Tibial artery (tissue), 4 donors: ENCODE data around the gene GLS.
A peak's percentile ranks its signal among the peaks of the same experiment; 100 is the strongest.

ENCODE experiments used
- DNase-seq, 2 donors: peaks; one replicate each; pipeline ENCODE4 v3.0.0-alpha.2; 2019
- H3K27ac ChIP-seq, 2 donors: fragments of 200-600 bp; sonication (generic) in 1 of 2; 1 replicate in 1 of 2; 2 replicates in 1 of 2; pipeline ENCODE4 v1.5.1; 2018 to 2019; ENCODE audit warnings: mild to moderate bottlenecking in 1 of 2
- H3K27me3 ChIP-seq, 2 donors: fragments of 200-600 bp; sonication (generic) in 1 of 2; one replicate each; pipeline versions ENCODE4 v1.5.1 to v1.6.0; 2016 to 2019
- H3K36me3 ChIP-seq, 3 donors: fragments of 200-600 bp; sonication (generic) in 2 of 3; one replicate each; pipeline ENCODE4 v1.5.1; 2016 to 2019; ENCODE audit warnings: mild to moderate bottlenecking in 2 of 3
- H3K4me1 ChIP-seq, 4 donors: fragments of 200-600 bp; sonication (generic) in 2 of 4; 1 replicate in 3 of 4; 2 replicates in 1 of 4; pipeline ENCODE4 v1.5.1; 2016 to 2019
- H3K4me3 ChIP-seq, 2 donors: fragments of 200-600 bp; sonication (generic) in 1 of 2; 1 replicate in 1 of 2; 2 replicates in 1 of 2; pipeline ENCODE4 v1.5.1; 2018 to 2019; ENCODE audit warnings: mild to moderate bottlenecking in 2 of 2
- H3K9me3 ChIP-seq, 3 donors: fragments of 200-600 bp; sonication (generic) in 1 of 3; one replicate each; pipeline ENCODE4 v1.5.1; 2016 to 2019
- CTCF ChIP-seq, 2 experiments: fragments of 200-600 bp in 1 of 2; fragments of 450-650 bp in 1 of 2; IDR thresholded peaks; one replicate each; pipeline ENCODE4 v1.5.1; 2017 to 2019; ENCODE audit warnings: antibody characterized with exemption in 2 of 2, mild to moderate bottlenecking in 1 of 2, moderate library complexity in 1 of 2
- intact Hi-C: fragments of 100-400 bp; cut with DNase I; formaldehyde crosslinking; loops from one replicate; pipeline ENCODE4 v1.15.0; 2023; ENCODE audit warnings: low total_unique reads

Gene GLS

GRCh38 chr2:190889175-190889943, 8.7 kb downstream of the GLS start:
- peaks cover 0 to 5% (median 0%) of the 10 kb centered on the region in 3 donors for H3K36me3 ChIP-seq
- intact Hi-C loops = loop anchor here (10.0 kb wide), 1 partner anchor 495 kb away; no protein-coding TSS in a partner anchor
- TF ChIP-seq CTCF (IDR thresholded peaks at IDR 0.05) = no peak
- no peak for DNase-seq
- H3K9me3 ChIP-seq = no peaks in the 10 kb centered on the region
- no peaks in the 10 kb centered on the region for H3K27me3 ChIP-seq
- peak overlapping the region; percentile 60 to 95 for H3K27ac ChIP-seq
- peaks cover 0 to 98% (median 35%) of the 10 kb centered on the region in 4 donors for H3K4me1 ChIP-seq
- H3K4me3 ChIP-seq = peak overlapping the region in 1 of 2 donors; percentile 8

GRCh38 chr2:190891372-190891771, 10.8 kb downstream of the GLS start:
- Histone ChIP-seq H3K4me3 (no peak overlapping the region), H3K9me3 (no peaks in the 10 kb centered on the region), H3K36me3 (peaks cover 0 to 14% (median 5%) of the 10 kb centered on the region in 3 donors), H3K4me1 (peaks cover 0 to 100% (median 33%) of the 10 kb centered on the region in 4 donors), H3K27ac (peak overlapping the region; percentile 53 to 95), H3K27me3 (no peaks in the 10 kb centered on the region)
- no peak for DNase-seq
- intact Hi-C loops = no loop called here
- no peak for TF ChIP-seq CTCF (IDR thresholded peaks at IDR 0.05)

- no peak for DNase-seq
- peaks cover 0 to 100% (median 32%) of the 10 kb centered on the region in 4 donors for H3K4me1 ChIP-seq
- intact Hi-C loops = no loop called here
- H3K36me3 ChIP-seq = peaks cover 0 to 18% (median 5%) of the 10 kb centered on the region in 3 donors
- no peaks in the 10 kb centered on the region for H3K27me3 ChIP-seq
- H3K4me3 ChIP-seq = no peak overlapping the region
- no peaks in the 10 kb centered on the region for H3K9me3 ChIP-seq
- TF ChIP-seq CTCF (IDR thresholded peaks at IDR 0.05) = no peak
- peak overlapping the region; percentile 53 to 95 for H3K27ac ChIP-seq
Measured at GRCh38 chr2:190891889-190892288, 11.3 kb downstream of the GLS start.

GRCh38 chr2:190893157-190893556, 12.5 kb downstream of the GLS start:
- intact Hi-C loops = no loop called here
- peaks cover 0 to 100% (median 28%) of the 10 kb centered on the region in 4 donors for H3K4me1 ChIP-seq
- TF ChIP-seq CTCF (IDR thresholded peaks at IDR 0.05) = no peak
- peak overlapping the region; percentile 53 to 95 for H3K27ac ChIP-seq
- DNase-seq = no peak
- no peaks in the 10 kb centered on the region for H3K27me3 ChIP-seq
- peaks cover 0 to 21% (median 5%) of the 10 kb centered on the region in 3 donors for H3K36me3 ChIP-seq
- no peaks in the 10 kb centered on the region for H3K9me3 ChIP-seq
- H3K4me3 ChIP-seq = no peak overlapping the region

GRCh38 chr2:190896477-190896876, 15.9 kb downstream of the GLS start:
- peaks cover 0 to 70% (median 12%) of the 10 kb centered on the region in 4 donors for H3K4me1 ChIP-seq
- no peak for DNase-seq
- peaks cover 10 to 36% (median 14%) of the 10 kb centered on the region in 3 donors for H3K36me3 ChIP-seq
- no peaks in the 10 kb centered on the region for H3K9me3 ChIP-seq
- H3K27ac ChIP-seq = peak overlapping the region; percentile 52 to 95
- no peak overlapping the region for H3K4me3 ChIP-seq
- TF ChIP-seq CTCF (IDR thresholded peaks at IDR 0.05) = no peak
- H3K27me3 ChIP-seq = no peaks in the 10 kb centered on the region
- intact Hi-C loops = no loop called here
